NOMO-1 (cell line): Measurements from ENCODE around the gene SNAPC2.
"Not testable (repeated sequence)": the region's sequence is repeated elsewhere in the genome, so short reads cannot be mapped to it uniquely, and the experiment has no call there.

Experiments used
- DNase-seq, 2 experiments: peaks; one replicate each; lab custom pipeline; 2025; ENCODE audit not compliant: unreplicated experiment in 2 of 2; lab: John Stamatoyannopoulos, UW

The SNAPC2 gene

GRCh38 chr19:7931221-7932061 lies 11.3 kb downstream of the SNAPC2 start:
- no peak for DNase-seq

GRCh38 chr19:7932276-7932929 lies 12.3 kb downstream of the SNAPC2 start:
- no peak for DNase-seq

- no peak for DNase-seq
Observed at GRCh38 chr19:7932930-7933300, 12.8 kb downstream of the SNAPC2 start.

GRCh38 chr19:7933411-7933810 lies 13.3 kb downstream of the SNAPC2 start:
- DNase-seq = no peak

GRCh38 chr19:7933828-7934725 lies 13.9 kb downstream of the SNAPC2 start:
- no peak for DNase-seq

- no peak for DNase-seq
Observed at GRCh38 chr19:7934766-7935165, 14.6 kb downstream of the SNAPC2 start.

- no peak for DNase-seq
Observed at GRCh38 chr19:7940841-7941240, 20.7 kb downstream of the SNAPC2 start.

- no peak for DNase-seq
Observed at GRCh38 chr19:7941895-7942596, 21.9 kb downstream of the SNAPC2 start.

- DNase-seq = peak in 1 of 2 experiments; percentile 38
Observed at GRCh38 chr19:7942981-7943443, 22.9 kb downstream of the SNAPC2 start.

- DNase-seq = peak; percentile 99
Observed at GRCh38 chr19:7943444-7944176, 23.5 kb downstream of the SNAPC2 start, which contains the start of gene TIMM44. TIMM44 (minus strand) TSS chr19:7943666; CDS start chr19:7943651, 15 bp downstream.

GRCh38 chr19:7944177-7944761 lies 24.1 kb downstream of the SNAPC2 start:
- peak; percentile 79 to 82 for DNase-seq

GRCh38 chr19:7947939-7948338 lies 27.8 kb downstream of the SNAPC2 start:
- no peak for DNase-seq

- DNase-seq = no peak
Observed at GRCh38 chr19:7953060-7953459, 32.9 kb downstream of the SNAPC2 start.

- no peak for DNase-seq
Observed at GRCh38 chr19:7953576-7953975, 33.4 kb downstream of the SNAPC2 start.

GRCh38 chr19:7955696-7956095 lies 35.6 kb downstream of the SNAPC2 start:
- DNase-seq = no peak

- peak in 1 of 2 experiments; percentile 3 for DNase-seq
Observed at GRCh38 chr19:7959211-7959610, 39.1 kb downstream of the SNAPC2 start.

GRCh38 chr19:7961082-7961481 lies 40.9 kb downstream of the SNAPC2 start:
- not testable (repeated sequence) for DNase-seq

GRCh38 chr19:7961920-7962626 lies 41.9 kb downstream of the SNAPC2 start:
- no peak for DNase-seq
